HepG2 (cell line): Measurements from ENCODE around the gene H1-8. TPM values are rescaled to one million over a fixed set of nuclear protein-coding genes. Genes with fewer than 3 reads are reported as not detected.
A peak's percentile ranks its signal among the peaks of the same experiment; 100 is the strongest.

ENCODE experiments used
- ATAC-seq: fragments of 200-7000 bp; cut with Tn5 transposase; 3 replicates; pipeline ENCODE4 v1.9.1; 2020; ENCODE audit warnings: mild to moderate bottlenecking, moderate library complexity
- BruUV-seq: library from RNA; stranded (reverse); fragments of 400-500 nt; replicated peaks from 2 replicates; lab custom pipeline; 2021; lab: Mats Ljungman, UMichigan
- CTCF ChIA-PET: fragments of 300-600 bp; formaldehyde crosslinking; extraction: SDS; loops from one replicate; lab custom pipeline; 2021; ENCODE audit warnings: low total read pairs, inconsistent platforms, low intra/inter-chr PET ratio; lab: Yijun Ruan, JAX
- POLR2A ChIA-PET: fragments of 350-600 bp; sonication (Branson Sonifier 250); formaldehyde crosslinking; loops from one replicate; lab custom pipeline; 2020; ENCODE audit warnings: antibody characterized with exemption, inconsistent platforms; lab: Yijun Ruan, JAX
- DNase-seq: peaks from one replicate; pipeline ENCODE4 v3.0.0-alpha.2; 2015; ENCODE audit warnings: low spot score
- FAIRE-seq: peaks from 3 replicates; lab custom pipeline; 2011; peaks lifted over from hg19 to GRCh38; lab: Jason Lieb, UNC
- H2AFZ ChIP-seq: one replicate; pipeline ENCODE4 v1.6.1; 2011; ENCODE audit warnings: low read length, inconsistent platforms
- H3K27ac ChIP-seq: fragments of 300-600 bp; 3 replicates; pipeline ENCODE4 v1.8.0; 2011; ENCODE audit warnings: mixed run types, mild to moderate bottlenecking, mixed read lengths, low read length, inconsistent platforms; ENCODE audit not compliant: insufficient read depth; ENCODE audit errors: extremely low read length
- H3K27me3 ChIP-seq, 2 experiments: fragments of 200-600 bp in 1 of 2; 2 replicates in 1 of 2; 3 replicates in 1 of 2; pipeline versions ENCODE4 v1.6.0 to v1.8.0; 2011; ENCODE audit warnings: low read length in 2 of 2, mild to moderate bottlenecking in 2 of 2, moderate library complexity in 2 of 2, inconsistent platforms in 1 of 2; ENCODE audit not compliant: insufficient read depth in 2 of 2, control insufficient read depth in 1 of 2
- H3K36me3 ChIP-seq, 2 experiments: fragments of 200-600 bp in 1 of 2; replicated peaks in 1 of 2; 2 replicates in 1 of 2; 3 replicates in 1 of 2; pipeline versions ENCODE4 v1.5.1 to v1.8.0; 2011; ENCODE audit warnings: low read length in 2 of 2, inconsistent platforms in 1 of 2; ENCODE audit not compliant: insufficient read depth in 2 of 2, control insufficient read depth in 1 of 2
- H3K4me1 ChIP-seq: 2 replicates; pipeline ENCODE4 v1.5.1; 2012; ENCODE audit warnings: low read length, inconsistent platforms; ENCODE audit not compliant: insufficient read depth
- H3K4me2 ChIP-seq: 2 replicates; pipeline ENCODE4 v1.6.0; 2011; ENCODE audit warnings: low read depth, low read length, inconsistent platforms
- H3K4me3 ChIP-seq, 3 experiments: fragments of 200-600 bp in 1 of 3; sonication (generic), shearing (Covaris generic) in 1 of 3; replicated peaks in 1 of 3; 2 replicates each; pipeline ENCODE4 v1.5.1; 2011 to 2016; ENCODE audit warnings: low read length in 3 of 3, inconsistent platforms in 2 of 3, low read depth in 2 of 3, mild to moderate bottlenecking in 2 of 3, control low read depth in 1 of 3, mixed read lengths in 1 of 3; ENCODE audit not compliant: insufficient read depth in 1 of 3
- H3K79me2 ChIP-seq: one replicate; pipeline ENCODE4 v1.6.1; 2011; ENCODE audit warnings: low read length, inconsistent platforms; ENCODE audit not compliant: insufficient read depth
- H3K9ac ChIP-seq: 2 replicates; pipeline ENCODE4 v1.6.0; 2011; ENCODE audit warnings: mild to moderate bottlenecking, low read depth, low read length, inconsistent platforms; ENCODE audit not compliant: insufficient read depth
- H3K9me3 ChIP-seq: 2 replicates; pipeline ENCODE4 v1.5.1; 2012; ENCODE audit warnings: mild to moderate bottlenecking, low read length
- H4K20me1 ChIP-seq: 2 replicates; pipeline ENCODE4 v1.6.0; 2011; ENCODE audit warnings: inconsistent platforms, mild to moderate bottlenecking, low read length, moderate library complexity; ENCODE audit not compliant: insufficient read depth
- AGO2 ChIP-seq: fragments of 200-400 bp; formaldehyde crosslinking; optimal IDR thresholded peaks from 2 replicates; pipeline ENCODE3; 2017; ENCODE audit warnings: mild to moderate bottlenecking, low read depth, low read length, moderate library complexity
- ATRX ChIP-seq: sonication (generic); formaldehyde crosslinking; IDR thresholded peaks from 2 replicates; pipeline ENCODE4 v1.4.0; 2020; ENCODE audit warnings: missing genetic modification reagents, borderline replicate concordance
- EHMT2 ChIP-seq: fragments of 200-600 bp; sonication (generic); IDR thresholded peaks from 2 replicates; pipeline ENCODE4 v1.7.0; 2017; ENCODE audit warnings: antibody characterized with exemption, low read depth, low read length, borderline replicate concordance
- HNRNPK ChIP-seq: fragments of 200-400 bp; formaldehyde crosslinking; IDR thresholded peaks from 2 replicates; pipeline ENCODE4 v1.6.1; 2018; ENCODE audit warnings: low read length, low read depth, moderate library complexity, mild to moderate bottlenecking; ENCODE audit not compliant: poor library complexity, severe bottlenecking
- KLF12 ChIP-seq: sonication (generic); formaldehyde crosslinking; IDR thresholded peaks from 2 replicates; pipeline ENCODE4 v1.4.0; 2020; ENCODE audit warnings: missing genetic modification reagents, borderline replicate concordance
- ZNF343 ChIP-seq: sonication (generic); formaldehyde crosslinking; IDR thresholded peaks from 2 replicates; pipeline ENCODE4 v1.4.0; 2020; ENCODE audit warnings: mild to moderate bottlenecking, missing genetic modification reagents
- WGBS: methylation state at CpG from one replicate; pipeline ENCODE4 v1.1.6; 2017; ENCODE audit warnings: low lambda C conversion rate; 5-methylcytosine and 5-hydroxymethylcytosine counted together
- in situ Hi-C: cut with HindIII; loops from 2 replicates; pipeline ENCODE4 v1.10.0; 2017; ENCODE audit warnings: low pct_unique_long_range_greater_than_20kb; ENCODE audit not compliant: extremely low pct_ligation_motif_present
- intact Hi-C: fragments of 100-400 bp; cut with micrococcal nuclease; formaldehyde crosslinking; loops from one replicate; pipeline ENCODE4 v1.10.0; 2022; ENCODE audit not compliant: unreplicated experiment
- polyA plus RNA-seq, 8 experiments: library from polyadenylated mRNA; depleted of rRNA in 3 of 8; stranded (reverse) in 7 of 8; unstranded in 1 of 8; fragments of >200 nt; fragmentation: Illumina TruSeq in 4 of 8; extraction: Trizol in 4 of 8; gene quantifications; 2 replicates each; pipeline versions ENCODE4 v1.2.1 to v1.2.3, GENCODE V29; 2011 to 2016; ENCODE audit warnings: low read depth in 4 of 8, missing spikeins in 1 of 8, mixed read lengths in 1 of 8; ENCODE audit not compliant: insufficient read depth in 1 of 8
- total RNA-seq, 5 experiments: library from RNA; depleted of rRNA; stranded (reverse); fragments of >200 nt; fragmentation: Illumina TruSeq; extraction: Trizol; gene quantifications; 2 replicates each; pipeline ENCODE4 v1.2.3, GENCODE V29; 2016; ENCODE audit warnings: low read depth in 1 of 5
- TF ChIP-seq, protein P1 (sequence below): fragments of 450-650 bp; IDR thresholded peaks from 2 replicates; pipeline ENCODE4 v1.6.1; 2016

The H1-8 gene
- total and polyA plus RNA-seq, 2 of the 13 experiments (the other 11 are each of a cell fraction or from before 2014, with no cell fraction given) = 0.08 TPM; not detected in 1

DNA sequence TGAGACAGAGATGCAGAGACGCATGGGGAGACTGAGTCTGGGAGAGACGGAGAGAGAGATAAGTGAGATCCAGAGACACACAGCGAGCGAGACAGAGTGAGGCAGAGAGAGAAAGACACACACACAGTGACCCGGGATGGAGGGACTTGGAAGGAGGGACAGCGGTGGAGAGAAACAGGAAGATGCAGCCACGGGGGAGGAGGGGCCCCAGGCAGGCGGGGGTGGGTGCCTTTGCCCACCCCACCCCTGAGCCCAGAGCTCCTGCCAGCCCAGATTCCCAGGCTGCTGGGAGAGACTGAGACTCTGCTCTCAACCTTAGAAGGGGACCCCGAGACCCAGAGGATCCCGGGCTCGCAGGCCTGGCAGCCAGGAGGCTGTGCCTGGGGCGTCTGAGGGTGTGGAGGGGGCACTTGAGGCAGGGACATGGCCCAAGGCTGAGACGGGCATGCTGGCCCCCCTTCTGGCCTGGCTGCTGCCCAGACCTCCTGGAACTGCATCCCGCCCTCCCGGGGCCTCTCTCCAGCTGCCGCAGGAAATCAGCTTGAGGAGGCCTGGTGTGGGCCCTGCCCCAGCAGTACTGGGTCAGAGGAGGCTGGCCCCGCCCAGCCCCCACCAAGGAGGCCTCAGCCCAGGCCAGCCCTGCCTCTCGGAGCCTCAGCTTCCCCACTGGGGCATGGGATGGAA is 18.1 kb downstream of the H1-8 start:
- Histone ChIP-seq H3K4me3 (no peak overlapping the region), H3K79me2 (no peaks in the 10 kb centered on the region), H3K9me3 (no peaks in the 10 kb centered on the region), H3K4me1 (peaks cover 34% of the 10 kb centered on the region), H3K4me2 (no peak overlapping the region), H2AFZ (no peak overlapping the region), H3K27ac (no peak overlapping the region), H3K27me3 (no peaks in the 10 kb centered on the region; a peak in 1 of 5 replicates), H3K36me3 (peaks cover 7 to 23% of the 10 kb centered on the region in 2 experiments; a peak in 4 of 5 replicates), H4K20me1 (no peaks in the 10 kb centered on the region), H3K9ac (no peak overlapping the region)
- in situ Hi-C loops (no loop called here), intact Hi-C loops (no loop called here)
- ChIA-PET CTCF (no interaction called here), POLR2A (no interaction called here)
- no peak for TF ChIP-seq HNRNPK
- no peak for TF ChIP-seq KLF12
- peak; percentile 80 for TF ChIP-seq AGO2
- TF ChIP-seq, protein P1, sequence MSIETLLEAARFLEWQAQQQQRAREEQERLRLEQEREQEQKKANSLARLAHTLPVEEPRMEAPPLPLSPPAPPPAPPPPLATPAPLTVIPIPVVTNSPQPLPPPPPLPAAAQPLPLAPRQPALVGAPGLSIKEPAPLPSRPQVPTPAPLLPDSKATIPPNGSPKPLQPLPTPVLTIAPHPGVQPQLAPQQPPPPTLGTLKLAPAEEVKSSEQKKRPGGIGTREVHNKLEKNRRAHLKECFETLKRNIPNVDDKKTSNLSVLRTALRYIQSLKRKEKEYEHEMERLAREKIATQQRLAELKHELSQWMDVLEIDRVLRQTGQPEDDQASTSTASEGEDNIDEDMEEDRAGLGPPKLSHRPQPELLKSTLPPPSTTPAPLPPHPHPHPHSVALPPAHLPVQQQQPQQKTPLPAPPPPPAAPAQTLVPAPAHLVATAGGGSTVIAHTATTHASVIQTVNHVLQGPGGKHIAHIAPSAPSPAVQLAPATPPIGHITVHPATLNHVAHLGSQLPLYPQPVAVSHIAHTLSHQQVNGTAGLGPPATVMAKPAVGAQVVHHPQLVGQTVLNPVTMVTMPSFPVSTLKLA = no peak
- no peak for TF ChIP-seq ATRX (CRISPR knock-in tag)
- TF ChIP-seq ZNF343 (CRISPR knock-in tag) = no peak
- TF ChIP-seq EHMT2 = no peak
- no TSS peak for BruUV-seq
- 96% methylated on average over 10 of the region's 18 CpGs for WGBS
- DNase-seq (no peak), FAIRE-seq (no peak), ATAC-seq (no peak)
